Panc1 (cell line): Measurements from ENCODE around the gene ZFHX3. TPM values are rescaled to one million over a fixed set of nuclear protein-coding genes. Genes with fewer than 3 reads are reported as not detected.

Experiments used
- ATAC-seq: fragments of 200-7000 bp; cut with Tn5 transposase; 2 replicates; pipeline ENCODE4 v1.9.1; 2020; ENCODE audit warnings: mild to moderate bottlenecking, moderate library complexity
- BruUV-seq: library from RNA; stranded (reverse); fragments of 400-500 nt; replicated peaks from 2 replicates; lab custom pipeline; 2021; lab: Mats Ljungman, UMichigan
- CTCF ChIA-PET: fragments of 300-600 bp; sonication (Branson Sonifier 250); formaldehyde crosslinking; loops from one replicate; lab custom pipeline; 2022; ENCODE audit warnings: antibody characterized with exemption; lab: Charles Lee
- POLR2A ChIA-PET: fragments of 300-600 bp; sonication (Branson Sonifier 250); formaldehyde crosslinking; loops from one replicate; lab custom pipeline; 2022; ENCODE audit warnings: antibody characterized with exemption; lab: Charles Lee
- DNase-seq: peaks from one replicate; pipeline ENCODE4 v3.0.0-alpha.2; 2010; ENCODE audit warnings: low read depth, low spot score
- H3K27ac ChIP-seq: 2 replicates; pipeline ENCODE4 v1.5.1; 2011; ENCODE audit warnings: mild to moderate bottlenecking, low read length, inconsistent platforms
- H3K27me3 ChIP-seq: fragments of 200-500 bp; sonication (Bioruptor generic); 2 replicates; pipeline ENCODE4 v1.6.0; 2014; ENCODE audit warnings: low read length, inconsistent platforms; ENCODE audit not compliant: control insufficient read depth, insufficient read depth
- H3K36me3 ChIP-seq: fragments of 200-500 bp; sonication (Bioruptor generic); 2 replicates; pipeline ENCODE4 v1.5.1; 2014; ENCODE audit warnings: inconsistent platforms, mild to moderate bottlenecking, low read length, moderate library complexity; ENCODE audit not compliant: control insufficient read depth, insufficient read depth
- H3K4me1 ChIP-seq: 2 replicates; pipeline ENCODE4 v1.5.1; 2011; ENCODE audit warnings: inconsistent platforms, mild to moderate bottlenecking, low read length, moderate library complexity; ENCODE audit not compliant: control insufficient read depth, insufficient read depth
- H3K4me3 ChIP-seq, 2 experiments: 2 replicates each; pipeline ENCODE4 v1.5.1; 2011 to 2012; ENCODE audit warnings: low read depth in 2 of 2, low read length in 2 of 2, mild to moderate bottlenecking in 2 of 2, inconsistent platforms in 1 of 2, moderate library complexity in 1 of 2
- H3K9me3 ChIP-seq: fragments of 200-500 bp; sonication (Bioruptor generic); 2 replicates; pipeline ENCODE4 v1.5.1; 2014; ENCODE audit warnings: low read depth, mild to moderate bottlenecking, inconsistent platforms, low read length, moderate library complexity; ENCODE audit not compliant: control insufficient read depth, insufficient read depth
- CTCF ChIP-seq: fragments of 450-650 bp; IDR thresholded peaks from 2 replicates; pipeline ENCODE4 v1.5.1; 2017; ENCODE audit warnings: mild to moderate bottlenecking
- POLR2AphosphoS5 ChIP-seq: IDR thresholded peaks from 2 replicates; pipeline ENCODE4 v1.6.1; 2012; ENCODE audit warnings: mild to moderate bottlenecking, low read depth, low read length, moderate library complexity
- REST ChIP-seq, 2 experiments: IDR thresholded peaks; 2 replicates each; pipeline ENCODE4 v1.6.1; 2011 to 2012; ENCODE audit warnings: low read depth in 2 of 2, control low read depth in 1 of 2, low read length in 1 of 2, mild to moderate bottlenecking in 1 of 2, moderate library complexity in 1 of 2; ENCODE audit not compliant: insufficient read depth in 1 of 2
- SIN3A ChIP-seq: IDR thresholded peaks from 2 replicates; pipeline ENCODE4 v1.6.1; 2012; ENCODE audit warnings: low read depth, mild to moderate bottlenecking, low read length, moderate library complexity, borderline replicate concordance; ENCODE audit not compliant: insufficient read depth
- TCF7L2 ChIP-seq: IDR thresholded peaks from 2 replicates; pipeline ENCODE4 v1.6.1; 2011; ENCODE audit warnings: mild to moderate bottlenecking, low read depth, low read length, inconsistent platforms
- in situ Hi-C: cut with HindIII; loops from 2 replicates; pipeline ENCODE4 v1.10.0; 2016; ENCODE audit warnings: low sequenced_read_pairs, low pct_unique_long_range_greater_than_20kb
- intact Hi-C: fragments of 100-400 bp; cut with micrococcal nuclease; formaldehyde crosslinking; loops from one replicate; pipeline ENCODE4 v1.10.0; 2022; ENCODE audit not compliant: unreplicated experiment
- total RNA-seq: library from RNA; stranded (reverse); gene quantifications from one replicate; pipeline ENCODE4 v1.2.1, GENCODE V29; 2021; ENCODE audit not compliant: unreplicated experiment

The ZFHX3 gene
- total RNA-seq, 1 experiment from 2014 or later = 7.1 TPM

- H3K4me1 ChIP-seq = peaks cover 14% of the 10 kb centered on the region
- no peaks in the 10 kb centered on the region for H3K27me3 ChIP-seq
- TF ChIP-seq REST (IDR thresholded peaks at IDR 0.05; ENCODE audit: insufficient read depth in 1 of 2, low read depth in 2 of 2, low read length in 1 of 2) = no peak
- TF ChIP-seq POLR2AphosphoS5 = no peak
- TF ChIP-seq SIN3A = no peak
- no peak for TF ChIP-seq CTCF
- TF ChIP-seq TCF7L2 = no peak
- no peak for DNase-seq
- ATAC-seq = peak; percentile 57; the same call in 1 of the 2 replicates
- in situ Hi-C loops (no loop called here), intact Hi-C loops (loop anchor here (10.0 kb wide), 1 partner anchor 553 kb away; no protein-coding TSS in a partner anchor)
- no TSS peak for BruUV-seq
- ChIA-PET POLR2A (interaction anchor here (0.6 kb wide), 1 partner anchor 18 kb away, joined by 3 read pairs; no protein-coding TSS in a partner anchor), CTCF (no interaction called here)
- no peaks in the 10 kb centered on the region for H3K36me3 ChIP-seq
- H3K4me3 ChIP-seq = peak overlapping the region in 1 of 2 experiments; percentile 51; a peak in 3 of 4 replicates
- H3K27ac ChIP-seq = no peak overlapping the region
- H3K9me3 ChIP-seq = no peaks in the 10 kb centered on the region
Observed at GRCh38 chr16:73058221-73058615, 10.3 kb upstream of the ZFHX3 start.

- H3K27me3 ChIP-seq = no peaks in the 10 kb centered on the region
- no peaks in the 10 kb centered on the region for H3K9me3 ChIP-seq
- no peak for TF ChIP-seq REST (IDR thresholded peaks at IDR 0.05; ENCODE audit: insufficient read depth in 1 of 2, low read depth in 2 of 2, low read length in 1 of 2)
- peak; percentile 27 for TF ChIP-seq CTCF
- intact Hi-C loops (loop anchor here (10.0 kb wide), 1 partner anchor 553 kb away; no protein-coding TSS in a partner anchor), in situ Hi-C loops (no loop called here)
- H3K27ac ChIP-seq = peak overlapping the region; percentile 84
- no peak for DNase-seq
- ChIA-PET CTCF (no interaction called here), POLR2A (no interaction called here)
- no TSS peak for BruUV-seq
- H3K4me1 ChIP-seq = peaks cover 19% of the 10 kb centered on the region
- H3K36me3 ChIP-seq = no peaks in the 10 kb centered on the region
- peak; percentile 63 for ATAC-seq
- H3K4me3 ChIP-seq = peak overlapping the region; percentile 60 to 64
Observed at GRCh38 chr16:73057291-73058210, 9.6 kb upstream of the ZFHX3 start.
